ENCODE measurements around the gene AAMDC.
"Not testable (repeated sequence)": the region's sequence is repeated elsewhere in the genome, so short reads cannot be mapped to it uniquely, and the experiment has no call there.

Gene AAMDC

DNA sequence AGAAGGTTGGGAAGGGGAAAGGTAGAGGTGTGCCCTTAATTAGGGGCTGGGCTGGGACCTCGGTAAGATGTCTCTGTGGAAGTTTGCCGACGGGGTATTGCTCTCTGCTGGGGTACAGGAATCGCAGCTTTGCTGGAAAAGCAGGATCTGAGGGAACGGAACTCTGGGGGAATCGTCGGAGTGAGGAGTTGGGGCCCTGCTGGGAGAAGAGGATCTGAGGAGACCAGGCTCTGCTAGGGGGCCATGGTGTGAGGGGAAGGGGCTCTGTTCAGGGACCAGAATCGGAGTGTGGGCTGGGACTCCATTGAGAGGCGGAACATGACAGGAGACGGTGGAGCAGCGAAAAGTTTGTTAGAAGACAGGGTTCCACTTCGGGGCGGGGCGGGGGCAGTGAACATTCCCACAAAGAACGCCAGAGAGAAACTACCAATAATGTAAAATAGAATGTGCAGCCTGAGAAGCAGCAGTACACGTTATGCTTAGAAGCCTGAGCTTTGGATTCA lies 456 bp downstream of the AAMDC start:
- peak; percentile 62 for DNase-seq (ENCODE audit: low read depth)

GRCh38 chr11:77822126-77822525 lies 1.2 kb downstream of the AAMDC start:
- not testable (repeated sequence) for DNase-seq (ENCODE audit: low read depth)

DNA sequence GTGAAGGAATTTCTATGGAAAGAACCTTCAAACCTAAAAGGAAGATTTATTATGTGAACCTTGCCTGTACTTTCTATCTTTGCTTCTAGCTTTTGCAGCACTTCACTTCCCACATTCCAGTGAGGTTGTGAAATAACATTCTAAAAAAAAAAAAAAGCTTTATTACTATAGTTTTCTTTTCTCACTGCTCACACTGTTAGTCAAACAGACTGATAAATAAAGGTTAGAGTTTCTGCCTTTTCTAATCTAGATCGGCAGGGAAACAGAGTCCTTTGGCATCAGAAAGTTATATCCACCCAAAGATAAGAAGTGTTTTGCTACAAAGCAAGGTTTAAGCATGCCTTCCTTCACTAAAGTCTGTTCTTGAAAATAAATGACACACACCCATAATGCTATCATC lies 2.8 kb downstream of the AAMDC start:
- DNase-seq (ENCODE audit: low read depth) = peak; percentile 61

DNA sequence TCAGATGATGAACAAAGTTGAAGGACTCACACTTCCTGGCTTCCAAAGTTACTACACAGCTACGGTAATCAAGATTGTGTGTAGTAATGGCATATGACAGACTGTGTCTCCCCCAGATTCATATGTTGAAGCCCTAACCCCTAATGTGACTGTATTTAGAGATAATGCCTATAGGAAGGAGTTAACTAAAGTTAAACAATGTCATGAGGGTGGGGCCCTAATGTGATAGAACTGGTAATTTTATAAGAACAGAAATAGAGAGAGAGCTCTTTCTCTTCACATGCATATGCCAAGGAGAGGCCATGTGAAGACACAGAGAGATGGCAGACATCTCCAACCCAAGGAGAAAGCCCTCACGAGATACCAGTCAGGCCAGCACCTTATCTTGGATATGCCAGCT lies 8.0 kb downstream of the AAMDC start:
- DNase-seq (ENCODE audit: low read depth) = no peak

DNA sequence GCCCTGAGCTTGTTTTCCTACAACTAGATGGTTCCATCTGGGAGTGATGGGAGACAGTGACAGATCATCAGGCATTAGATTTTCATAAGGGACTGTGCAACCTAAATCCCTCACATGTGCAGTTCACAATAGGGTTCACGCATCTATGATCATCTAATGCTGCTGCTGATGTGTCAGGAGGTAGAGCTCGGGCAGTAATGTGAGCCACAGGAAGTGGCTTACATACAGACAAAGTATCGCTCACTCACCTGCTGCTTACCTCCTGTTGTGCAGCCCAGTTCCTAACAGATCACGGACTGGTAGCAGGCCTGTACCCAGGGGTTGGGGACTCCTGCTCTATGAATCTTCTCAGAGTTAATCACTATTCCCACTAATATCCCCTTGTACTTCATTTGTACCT lies 12.4 kb downstream of the AAMDC start:
- DNase-seq (ENCODE audit: low read depth) = no peak

DNA sequence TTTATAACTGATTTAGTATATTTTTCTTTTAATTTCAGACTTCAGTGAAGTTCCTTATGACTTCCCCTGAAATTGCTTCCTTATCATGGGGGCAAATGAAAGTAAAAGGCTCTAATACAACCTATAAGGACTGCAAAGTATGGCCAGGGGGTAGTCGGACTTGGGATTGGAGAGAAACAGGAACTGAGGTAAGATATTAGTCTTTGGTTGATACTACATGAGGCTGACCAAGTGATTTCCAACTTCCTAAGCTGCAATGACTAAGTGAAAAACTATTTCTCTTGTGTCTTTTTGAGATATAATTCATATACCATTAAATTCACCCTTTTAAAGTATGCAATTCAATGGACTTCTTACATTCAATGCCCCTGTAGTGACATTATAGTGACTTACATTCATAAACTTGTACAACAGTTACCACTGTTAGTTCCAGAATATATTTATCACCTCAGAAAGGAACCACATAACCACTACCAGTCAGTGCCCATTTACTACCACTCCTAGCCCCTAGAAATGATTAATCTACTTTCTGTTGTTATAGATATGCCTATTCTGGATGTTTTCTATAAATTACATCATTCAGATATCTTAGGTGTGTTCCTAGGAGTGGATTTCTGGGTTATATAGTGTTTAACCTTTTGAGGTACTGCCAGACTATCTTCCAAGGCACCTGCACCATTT lies 21.6 kb downstream of the AAMDC start:
- peak; percentile 31 for DNase-seq (ENCODE audit: low read depth)

DNA sequence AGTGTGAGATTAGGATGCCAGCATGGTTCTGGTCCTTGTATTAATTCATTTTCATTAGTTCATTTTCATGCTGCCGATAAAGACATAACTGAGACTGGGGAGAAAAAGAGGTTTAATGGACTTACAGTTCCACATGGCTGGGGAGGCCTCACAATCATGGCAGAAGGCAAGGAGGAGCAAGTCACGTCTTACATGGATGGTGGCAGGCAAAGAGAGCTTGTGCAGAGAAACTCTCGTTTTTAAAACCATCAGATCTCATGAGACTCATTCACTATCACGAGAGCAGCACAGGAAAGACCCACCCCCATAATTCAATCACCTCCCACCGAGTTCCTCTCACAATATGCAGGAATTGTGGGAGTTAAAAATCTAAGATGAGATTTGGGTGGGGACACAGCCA lies 22.8 kb downstream of the AAMDC start:
- not testable (repeated sequence) for DNase-seq (ENCODE audit: low read depth)

DNA sequence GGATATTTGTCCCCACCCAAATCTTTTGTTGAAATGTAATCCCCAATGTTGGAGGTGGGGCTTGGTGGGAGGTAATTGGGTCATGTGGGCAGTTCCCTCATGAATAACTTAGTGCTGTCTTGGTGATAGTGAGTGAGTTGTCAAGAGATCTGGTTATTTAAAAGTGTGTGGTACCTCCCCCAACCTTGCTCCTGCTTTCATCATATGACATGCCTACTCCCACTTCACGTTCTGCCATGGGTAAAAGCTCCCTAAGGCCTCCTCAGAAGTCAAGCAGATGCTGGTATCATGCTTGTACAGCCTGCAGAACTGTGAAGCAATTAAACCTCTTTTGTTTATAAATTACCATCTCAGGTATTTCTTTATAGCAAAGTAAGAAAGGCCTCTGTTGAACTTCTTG lies 30.6 kb downstream of the AAMDC start:
- DNase-seq (ENCODE audit: low read depth) = no peak

GRCh38 chr11:77854838-77855237 lies 33.9 kb downstream of the AAMDC start:
- no peak for DNase-seq (ENCODE audit: low read depth)

DNA sequence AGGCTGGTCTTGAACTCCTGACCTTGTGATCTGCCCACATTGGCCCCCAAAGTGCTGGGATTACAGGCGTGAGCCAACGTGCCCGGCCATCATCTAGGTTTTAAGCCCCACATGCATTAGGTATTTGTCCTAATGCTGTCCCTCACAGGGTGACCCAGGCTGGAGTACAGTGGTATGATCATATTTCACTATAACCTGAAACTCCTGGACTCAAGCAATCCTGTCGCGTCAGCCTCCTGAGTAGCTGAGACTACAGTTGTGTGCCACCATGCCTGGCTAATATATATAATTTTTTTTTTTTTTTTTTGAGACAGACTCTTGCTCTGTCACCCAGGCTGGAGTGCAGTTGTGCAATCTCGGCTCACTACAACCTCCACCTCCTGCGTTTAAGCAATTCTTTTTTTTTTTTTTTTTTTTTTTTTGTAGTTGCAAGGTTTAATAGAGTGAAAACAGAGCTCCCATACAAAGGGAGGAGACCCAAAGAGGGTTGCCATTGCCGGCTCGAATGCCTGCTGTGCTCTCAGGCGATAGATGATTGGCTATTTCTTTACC lies 37.0 kb downstream of the AAMDC start:
- DNase-seq (ENCODE audit: low read depth) = not testable (repeated sequence)

DNA sequence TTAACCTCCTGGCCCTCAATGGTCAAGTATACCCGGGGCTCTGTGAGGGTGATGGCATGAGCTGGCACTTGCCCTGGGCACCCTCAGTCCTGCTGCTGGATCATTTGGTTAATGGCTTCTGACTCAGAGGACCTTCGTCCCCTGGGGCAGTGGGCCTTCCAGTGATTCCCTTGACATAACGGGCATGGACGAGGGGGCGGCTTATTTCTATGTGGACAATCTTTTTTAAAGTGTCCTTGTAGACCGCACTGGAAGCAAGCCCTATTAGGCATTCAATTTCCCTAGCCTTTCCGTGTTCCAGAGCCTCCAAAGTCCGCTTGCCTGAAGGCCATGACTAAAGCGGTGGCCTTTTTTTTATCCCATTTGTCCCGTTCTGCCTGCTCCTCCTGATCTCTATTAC lies 40.5 kb downstream of the AAMDC start:
- DNase-seq (ENCODE audit: low read depth) = not testable (repeated sequence)

GRCh38 chr11:77865805-77866204 lies 44.9 kb downstream of the AAMDC start:
- DNase-seq (ENCODE audit: low read depth) = peak; percentile 80

DNA sequence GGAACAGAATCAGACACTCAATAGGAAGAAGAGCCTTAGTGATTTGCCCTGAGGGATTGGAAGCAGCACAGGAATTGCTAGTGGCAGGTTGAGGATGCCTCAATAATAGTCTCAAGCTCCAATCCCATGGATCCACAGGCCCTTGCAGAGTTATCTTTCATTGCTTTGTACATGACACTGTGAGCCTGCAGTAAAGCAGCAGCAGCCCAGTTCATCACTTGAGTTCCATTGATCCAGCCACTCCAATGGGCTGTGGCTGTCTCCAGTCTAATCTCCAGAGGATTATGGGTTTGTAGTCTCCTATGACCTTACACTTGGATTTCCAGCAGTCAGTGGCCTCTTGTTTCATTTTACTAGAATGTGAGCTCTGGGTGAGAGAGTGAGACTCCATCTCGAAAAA lies 45.4 kb downstream of the AAMDC start:
- DNase-seq (ENCODE audit: low read depth) = no peak

GRCh38 chr11:77868744-77869143 lies 47.8 kb downstream of the AAMDC start:
- no peak for DNase-seq (ENCODE audit: low read depth)

DNA sequence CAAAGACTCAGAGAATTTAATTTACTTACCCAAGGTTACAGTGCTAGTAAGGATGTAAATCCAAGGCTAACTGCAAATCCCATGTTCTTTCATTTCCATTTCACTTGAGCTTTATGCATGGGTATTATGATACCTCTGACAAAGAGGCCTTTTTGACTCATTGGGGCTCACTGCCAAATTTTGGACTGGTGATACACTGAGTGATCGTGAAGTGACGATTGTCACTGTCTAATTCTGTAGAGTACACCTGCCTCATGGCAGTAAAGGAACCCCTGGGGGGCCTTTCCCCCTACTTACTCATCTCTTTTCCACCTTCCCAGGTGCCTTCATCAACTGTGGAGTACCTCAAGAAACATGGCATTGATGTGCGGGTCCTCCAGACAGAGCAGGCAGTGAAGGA lies 50.9 kb downstream of the AAMDC start:
- DNase-seq (ENCODE audit: low read depth) = no peak

DNA sequence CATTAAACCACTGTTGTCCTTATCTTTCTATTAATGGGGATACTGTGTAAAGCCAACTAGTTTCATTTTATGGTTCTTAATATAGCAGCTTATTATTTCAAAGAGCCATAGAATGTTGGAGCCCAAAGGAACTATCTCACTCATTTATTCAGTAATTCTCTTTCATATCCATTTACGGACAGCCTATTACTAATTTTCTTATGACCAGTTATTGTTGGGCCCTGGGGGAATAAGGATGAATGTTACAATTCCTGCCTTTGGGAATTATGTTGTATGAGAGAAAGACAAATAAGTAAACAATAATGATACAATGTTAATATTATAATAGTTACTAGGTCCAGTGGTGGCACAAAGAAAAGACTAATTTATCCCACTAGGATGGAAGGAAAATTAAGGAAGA lies 52.4 kb downstream of the AAMDC start:
- no peak for DNase-seq (ENCODE audit: low read depth)

- no peak for DNase-seq (ENCODE audit: low read depth)
These were observed 53.3 kb downstream of the AAMDC start for GRCh38 chr11:77874206-77874605.

DNA sequence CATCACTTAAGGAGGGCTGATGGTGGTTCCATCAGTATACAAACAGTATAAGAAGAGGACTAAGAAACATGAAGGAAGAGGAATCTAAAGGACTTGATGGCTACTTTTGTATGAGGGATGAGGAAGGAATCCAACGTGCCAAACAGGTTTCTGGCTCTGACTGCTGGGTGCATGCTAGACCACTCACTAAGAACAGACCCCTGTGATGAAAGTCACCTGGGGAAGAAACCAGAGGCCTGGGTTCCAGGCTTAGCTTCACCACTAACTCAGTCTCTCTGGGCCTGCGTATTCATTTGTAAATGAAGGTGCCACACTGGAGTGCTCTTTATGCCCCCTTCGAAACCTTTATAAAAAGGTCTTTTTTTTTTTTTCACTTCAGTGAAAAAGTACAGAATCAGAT lies 55.1 kb downstream of the AAMDC start:
- no peak for DNase-seq (ENCODE audit: low read depth)

DNA sequence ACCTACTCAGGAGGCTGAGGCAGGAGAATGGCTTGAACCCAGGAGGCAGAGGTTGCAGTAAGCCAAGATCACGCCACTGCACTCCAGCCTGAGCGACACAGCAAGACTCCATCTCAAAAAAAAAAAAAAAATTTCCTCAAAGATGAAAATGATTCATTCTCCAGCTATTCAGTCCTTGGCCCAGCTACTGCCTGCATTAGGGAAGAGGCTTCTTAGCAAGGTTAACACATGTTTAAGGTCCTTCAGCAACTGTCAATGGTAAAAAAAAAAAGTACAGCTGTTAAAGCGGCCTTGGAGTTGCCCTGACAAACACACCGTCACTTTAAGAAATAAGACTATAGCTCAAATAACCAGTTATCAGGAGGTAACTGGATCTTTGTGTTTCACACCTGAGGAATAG lies 57.3 kb downstream of the AAMDC start:
- DNase-seq (ENCODE audit: low read depth) = peak; percentile 90

GRCh38 chr11:77879218-77879617 lies 58.3 kb downstream of the AAMDC start:
- DNase-seq (ENCODE audit: low read depth) = peak; percentile 29

DNA sequence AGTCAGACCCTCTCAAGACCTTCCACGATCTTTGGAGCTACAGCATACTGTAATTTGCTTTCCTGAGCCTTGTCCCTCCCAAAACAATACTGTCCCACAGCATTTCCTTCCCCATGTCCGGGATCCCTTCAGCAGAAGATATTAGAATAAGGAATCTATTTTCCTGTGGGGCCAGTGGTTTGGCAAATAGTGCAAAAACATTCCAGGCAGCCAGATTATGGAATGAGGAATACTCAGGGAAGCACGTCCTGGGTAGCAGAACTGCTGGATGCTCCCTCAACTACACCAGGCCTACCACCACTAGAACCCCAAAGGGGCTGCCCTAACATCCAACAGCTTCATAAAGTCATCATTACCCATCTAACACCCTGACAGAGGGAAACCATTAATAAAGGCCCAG lies 61.5 kb downstream of the AAMDC start:
- peak; percentile 49 for DNase-seq (ENCODE audit: low read depth)

GRCh38 chr11:77883775-77884174 lies 62.8 kb downstream of the AAMDC start:
- peak; percentile 25 for DNase-seq (ENCODE audit: low read depth)

- DNase-seq (ENCODE audit: low read depth) = peak; percentile 76
These were observed 63.4 kb downstream of the AAMDC start for GRCh38 chr11:77884186-77884828.

DNA sequence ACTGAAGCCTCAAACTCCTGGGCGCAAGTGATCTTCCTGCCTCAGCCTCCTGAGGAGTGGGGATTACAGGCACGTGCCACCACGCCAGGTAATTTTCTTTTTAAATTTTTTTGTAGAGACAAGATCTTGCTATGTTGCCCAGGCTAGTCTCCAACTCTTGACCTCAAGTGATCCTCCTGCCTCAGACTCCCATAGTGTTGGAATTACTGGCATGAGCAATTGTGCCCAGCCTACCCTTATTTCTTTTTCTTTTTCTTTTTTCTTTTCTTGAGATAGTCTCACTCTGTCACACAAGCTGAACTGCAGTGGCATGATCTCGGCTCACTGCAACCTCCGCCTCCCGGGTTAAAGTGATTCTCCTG lies 63.9 kb downstream of the AAMDC start:
- no peak for DNase-seq (ENCODE audit: low read depth)

Data from EH (cell line).